CD4-positive, CD25-positive, alpha-beta regulatory T cell (primary cell): ENCODE measurements around the gene PCDH1. TPM values are rescaled to one million over a fixed set of nuclear protein-coding genes. Genes with fewer than 3 reads are reported as not detected.
A peak's percentile ranks its signal among the peaks of the same experiment; 100 is the strongest.

ENCODE experiments used
- ATAC-seq, 2 donors: fragments of 150-1000 bp; cut with Tn5 transposase; one replicate each; pipeline ENCODE4 v1.10.0; 2021; ENCODE audit warnings: low read depth in 2 of 2, moderate number of reproducible peaks in 2 of 2, moderate library complexity in 1 of 2
- DNase-seq, 3 donors: peaks; one replicate each; pipeline versions ENCODE4 v3.0.0 to v3.0.0-alpha.2; 2012 to 2022; ENCODE audit warnings: mixed read lengths in 1 of 3
- H3K27ac ChIP-seq: one replicate; pipeline ENCODE4 v1.7.0; 2013; ENCODE audit warnings: mild to moderate bottlenecking, low read length; ENCODE audit not compliant: insufficient read depth, poor library complexity, severe bottlenecking
- H3K27me3 ChIP-seq: one replicate; pipeline ENCODE4 v1.7.0; 2013; ENCODE audit warnings: low read length; ENCODE audit not compliant: control insufficient read depth, insufficient read depth
- H3K36me3 ChIP-seq: one replicate; pipeline ENCODE4 v1.7.0; 2013; ENCODE audit warnings: mild to moderate bottlenecking, low read length, moderate library complexity; ENCODE audit not compliant: control insufficient read depth, insufficient read depth
- H3K4me1 ChIP-seq: 2 replicates; pipeline ENCODE4 v1.7.0; 2013; ENCODE audit warnings: mild to moderate bottlenecking, low read length; ENCODE audit not compliant: insufficient read depth, control insufficient read depth, poor library complexity, severe bottlenecking
- H3K4me3 ChIP-seq: one replicate; pipeline ENCODE4 v1.7.0; 2013; ENCODE audit warnings: low read depth, mild to moderate bottlenecking, low read length, moderate library complexity
- H3K9me3 ChIP-seq, 2 experiments: 1 replicate in 1 of 2; 2 replicates in 1 of 2; pipeline ENCODE4 v1.7.0; 2013; ENCODE audit warnings: low read length in 2 of 2, mild to moderate bottlenecking in 1 of 2, moderate library complexity in 1 of 2; ENCODE audit not compliant: control insufficient read depth in 2 of 2
- H3K27ac Mint-ChIP-seq, 3 donors: one replicate each; pipeline ENCODE4 v1.8.0; 2020 to 2022; ENCODE audit warnings: mild to moderate bottlenecking in 3 of 3, mixed read lengths in 3 of 3, moderate library complexity in 2 of 3
- H3K27me3 Mint-ChIP-seq: one replicate; pipeline ENCODE4 v1.8.0; 2022; ENCODE audit warnings: mild to moderate bottlenecking, mixed read lengths
- H3K36me3 Mint-ChIP-seq: one replicate; pipeline ENCODE4 v1.8.0; 2020; ENCODE audit warnings: mixed read lengths
- H3K4me1 Mint-ChIP-seq, 4 donors: one replicate each; pipeline ENCODE4 v1.8.0; 2020 to 2022; ENCODE audit warnings: mixed read lengths in 4 of 4, mild to moderate bottlenecking in 1 of 4
- H3K4me3 Mint-ChIP-seq, 4 donors: one replicate each; pipeline ENCODE4 v1.8.0; 2020 to 2022; ENCODE audit warnings: mild to moderate bottlenecking in 4 of 4, mixed read lengths in 4 of 4, moderate library complexity in 3 of 4
- H3K9me3 Mint-ChIP-seq, 7 donors: one replicate each; pipeline ENCODE4 v1.8.0; 2020 to 2022; ENCODE audit warnings: mixed read lengths in 7 of 7, mild to moderate bottlenecking in 3 of 7, moderate library complexity in 2 of 7
- polyA plus RNA-seq, 4 donors: library from polyadenylated mRNA; unstranded; fragments of 300-500 nt; fragmentation: Illumina TruSeq; gene quantifications; one replicate each; pipeline ENCODE4 v1.2.3, GENCODE V29; 2021
- total RNA-seq: library from RNA; stranded (reverse); gene quantifications from one replicate; pipeline ENCODE4 v1.2.3, GENCODE V29; 2022

PCDH1 gene
- total and polyA plus RNA-seq, 5 donors from 2014 or later: 0.20 to 2.6 (median 1.3) TPM

DNA sequence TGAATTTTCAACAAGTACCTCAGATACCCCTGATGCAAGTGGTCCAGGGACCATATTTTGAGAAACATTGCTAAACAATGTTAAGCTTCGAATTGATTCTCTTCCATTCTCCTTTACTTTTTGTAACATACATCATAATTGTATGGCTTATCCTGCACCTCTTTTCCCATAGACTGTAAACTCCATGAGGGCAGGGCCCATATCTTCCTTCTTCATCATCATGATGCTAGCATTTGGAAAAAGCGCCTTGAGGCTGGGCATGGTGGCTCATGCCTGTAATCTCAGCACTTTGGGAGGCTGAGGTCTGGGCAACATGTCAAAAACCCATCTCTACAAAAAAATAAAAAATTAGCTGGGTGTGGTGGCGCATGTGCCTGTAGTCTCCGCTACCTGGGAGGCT is 31.0 kb upstream of the PCDH1 start:
- H3K27ac ChIP-seq: no peak overlapping the region
- H3K4me1 ChIP-seq: peaks cover 8% of the 10 kb centered on the region
- peaks cover 17% of the 10 kb centered on the region for H3K27me3 ChIP-seq
- no peaks in the 10 kb centered on the region for H3K36me3 ChIP-seq
- no peak for DNase-seq
- H3K4me3 Mint-ChIP-seq: no peak overlapping the region
- no peaks in the 10 kb centered on the region for H3K36me3 Mint-ChIP-seq
- H3K9me3 ChIP-seq: no peaks in the 10 kb centered on the region
- H3K27ac Mint-ChIP-seq: no peak overlapping the region
- peaks cover 69% of the 10 kb centered on the region for H3K27me3 Mint-ChIP-seq
- peaks cover 0 to 8% (median 5%) of the 10 kb centered on the region in 4 donors for H3K4me1 Mint-ChIP-seq
- peaks cover 0 to 1% (median 0%) of the 10 kb centered on the region in 7 donors for H3K9me3 Mint-ChIP-seq
- no peak for ATAC-seq
- no peak overlapping the region for H3K4me3 ChIP-seq

DNA sequence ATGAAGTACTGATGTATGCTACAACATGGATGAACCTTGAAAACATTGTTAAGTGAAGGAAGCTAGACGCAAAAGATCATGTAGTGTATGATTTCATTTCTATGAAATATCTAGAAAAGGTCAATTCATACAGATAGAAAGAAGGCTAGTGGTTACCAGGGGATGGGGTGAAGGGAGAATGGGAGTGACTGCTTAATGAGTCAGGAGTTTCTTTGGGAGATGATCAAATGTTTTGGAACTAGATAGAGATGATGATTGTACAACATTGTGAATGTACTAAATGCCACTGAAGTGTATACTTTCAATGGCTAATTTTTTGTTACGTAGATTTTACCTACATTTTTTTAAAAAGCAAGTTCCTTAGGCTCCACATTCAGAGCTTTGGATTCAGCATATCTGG is 30.6 kb upstream of the PCDH1 start:
- DNase-seq (no peak), ATAC-seq (no peak)
- Histone ChIP-seq H3K27ac (no peak overlapping the region), H3K36me3 (no peaks in the 10 kb centered on the region), H3K27me3 (peaks cover 17% of the 10 kb centered on the region), H3K4me1 (peaks cover 4% of the 10 kb centered on the region), H3K9me3 (no peaks in the 10 kb centered on the region), H3K4me3 (no peak overlapping the region)
- Mint-ChIP-seq H3K36me3 (no peaks in the 10 kb centered on the region), H3K27ac (no peak overlapping the region), H3K4me3 (no peak overlapping the region), H3K9me3 (peaks cover 0 to 2% (median 0%) of the 10 kb centered on the region in 7 donors), H3K4me1 (peaks cover 0 to 8% (median 5%) of the 10 kb centered on the region in 4 donors), H3K27me3 (peaks cover 72% of the 10 kb centered on the region)

DNA sequence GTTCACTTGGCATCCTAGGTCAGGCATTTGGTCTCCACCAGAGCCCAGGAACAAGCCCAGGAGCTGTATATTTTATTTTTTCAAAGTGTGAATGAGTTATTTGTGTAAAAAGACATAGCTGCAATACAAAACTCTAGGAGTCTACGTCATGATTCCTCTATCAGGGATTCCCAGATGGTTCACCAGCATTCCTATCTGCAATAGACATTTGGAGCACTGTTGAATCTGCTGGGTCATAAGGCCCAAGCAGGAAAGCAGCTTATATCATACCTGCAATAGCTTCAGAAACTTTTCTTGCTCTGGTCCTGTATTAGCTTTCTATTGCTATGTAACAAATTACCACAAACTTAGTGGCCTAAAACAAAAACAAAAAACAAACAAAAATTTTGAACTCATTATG is 28.8 kb upstream of the PCDH1 start:
- Mint-ChIP-seq H3K9me3 (peaks cover 0 to 2% (median 0%) of the 10 kb centered on the region in 7 donors), H3K4me3 (no peak overlapping the region), H3K36me3 (no peaks in the 10 kb centered on the region), H3K27ac (no peak overlapping the region), H3K27me3 (peaks cover 71% of the 10 kb centered on the region), H3K4me1 (no peaks in the 10 kb centered on the region)
- Histone ChIP-seq H3K4me3 (no peak overlapping the region), H3K27ac (no peak overlapping the region), H3K36me3 (no peaks in the 10 kb centered on the region), H3K4me1 (no peaks in the 10 kb centered on the region), H3K27me3 (peaks cover 10% of the 10 kb centered on the region), H3K9me3 (no peaks in the 10 kb centered on the region)
- DNase-seq: no peak
- no peak for ATAC-seq

DNA sequence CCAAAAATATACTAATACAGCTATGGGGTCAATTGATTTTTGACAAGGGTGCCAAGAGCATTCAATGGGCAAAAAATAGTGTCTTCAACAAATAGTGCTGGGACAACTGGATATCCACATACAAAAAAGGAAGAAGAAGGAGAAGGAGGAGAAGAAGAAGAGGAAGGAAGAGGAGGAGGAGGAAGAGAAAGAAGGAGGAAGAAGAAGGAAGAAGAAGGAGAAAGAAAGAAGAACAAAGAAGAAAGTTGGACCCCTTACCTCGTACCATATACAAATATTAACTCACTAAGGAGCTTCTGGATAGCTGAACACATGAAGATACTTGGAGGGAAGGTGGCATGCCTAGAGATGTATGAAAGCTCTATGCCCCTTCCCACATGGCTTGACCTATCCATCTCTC is 28.3 kb upstream of the PCDH1 start:
- H3K4me3 Mint-ChIP-seq: no peak overlapping the region
- H3K27me3 ChIP-seq: peaks cover 10% of the 10 kb centered on the region
- DNase-seq (no peak), ATAC-seq (no peak)
- peaks cover 71% of the 10 kb centered on the region for H3K27me3 Mint-ChIP-seq
- no peak overlapping the region for H3K27ac ChIP-seq
- H3K27ac Mint-ChIP-seq: no peak overlapping the region
- H3K36me3 Mint-ChIP-seq: no peaks in the 10 kb centered on the region
- H3K9me3 ChIP-seq: no peaks in the 10 kb centered on the region
- no peaks in the 10 kb centered on the region for H3K4me1 Mint-ChIP-seq
- peaks cover 0 to 2% (median 0%) of the 10 kb centered on the region in 7 donors for H3K9me3 Mint-ChIP-seq
- no peaks in the 10 kb centered on the region for H3K36me3 ChIP-seq
- no peak overlapping the region for H3K4me3 ChIP-seq
- no peaks in the 10 kb centered on the region for H3K4me1 ChIP-seq

DNA sequence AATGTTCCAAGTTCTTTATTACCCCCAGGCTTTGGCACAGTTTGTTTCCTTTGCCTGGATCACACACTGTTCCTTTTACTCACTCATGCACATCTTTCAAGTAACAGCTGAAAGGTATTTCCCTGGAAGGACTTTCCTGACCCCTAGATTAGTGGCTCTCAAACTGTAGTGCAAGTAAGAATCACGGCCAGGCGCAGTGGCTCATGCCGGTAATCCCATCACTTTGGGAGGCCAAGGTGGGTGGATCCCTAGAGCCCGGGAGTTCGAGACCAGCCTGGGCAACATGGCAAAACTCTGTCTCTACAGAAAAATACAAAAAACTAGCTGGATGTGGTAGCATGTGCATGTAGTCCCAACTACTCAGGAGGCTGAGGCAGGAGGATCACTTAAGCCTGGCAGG is 26.3 kb upstream of the PCDH1 start:
- Mint-ChIP-seq H3K9me3 (peaks cover 0 to 1% (median 0%) of the 10 kb centered on the region in 7 donors), H3K27ac (no peak overlapping the region), H3K4me1 (no peaks in the 10 kb centered on the region), H3K36me3 (no peaks in the 10 kb centered on the region), H3K4me3 (no peak overlapping the region), H3K27me3 (peaks cover 77% of the 10 kb centered on the region)
- H3K4me1 ChIP-seq: no peaks in the 10 kb centered on the region
- H3K9me3 ChIP-seq: no peaks in the 10 kb centered on the region
- DNase-seq: no peak
- no peak overlapping the region for H3K27ac ChIP-seq
- peaks cover 10% of the 10 kb centered on the region for H3K27me3 ChIP-seq
- no peaks in the 10 kb centered on the region for H3K36me3 ChIP-seq
- no peak for ATAC-seq
- no peak overlapping the region for H3K4me3 ChIP-seq

DNA sequence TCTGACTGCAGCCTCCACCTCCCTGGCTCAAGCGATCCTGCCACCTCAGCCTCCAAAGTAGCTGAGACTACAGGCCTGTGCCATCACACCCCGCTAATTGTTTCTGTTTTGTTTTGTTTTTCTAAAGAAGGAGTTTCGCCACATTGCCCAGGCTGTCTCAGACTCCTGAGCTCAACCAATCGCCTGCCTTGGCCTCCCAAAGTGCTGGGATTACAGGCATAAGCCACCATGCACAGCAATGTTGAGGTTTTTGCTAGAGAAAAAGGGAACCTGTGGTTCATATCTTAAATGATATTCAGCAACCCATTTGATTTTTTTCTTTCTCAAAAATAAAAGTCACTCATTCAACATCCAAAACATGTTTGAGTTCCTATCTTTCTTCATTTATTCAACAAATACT is 25.1 kb upstream of the PCDH1 start:
- ATAC-seq: no peak
- H3K9me3 Mint-ChIP-seq: peaks cover 0 to 1% (median 0%) of the 10 kb centered on the region in 7 donors
- no peak overlapping the region for H3K27ac Mint-ChIP-seq
- no peaks in the 10 kb centered on the region for H3K36me3 Mint-ChIP-seq
- H3K4me3 Mint-ChIP-seq: no peak overlapping the region
- H3K27ac ChIP-seq: no peak overlapping the region
- H3K36me3 ChIP-seq: no peaks in the 10 kb centered on the region
- H3K4me1 Mint-ChIP-seq: peaks cover 0 to 2% (median 0%) of the 10 kb centered on the region in 4 donors
- no peak for DNase-seq
- H3K27me3 Mint-ChIP-seq: peaks cover 75% of the 10 kb centered on the region
- peaks cover 10% of the 10 kb centered on the region for H3K27me3 ChIP-seq
- no peaks in the 10 kb centered on the region for H3K4me1 ChIP-seq
- H3K9me3 ChIP-seq: no peaks in the 10 kb centered on the region
- H3K4me3 ChIP-seq: no peak overlapping the region

DNA sequence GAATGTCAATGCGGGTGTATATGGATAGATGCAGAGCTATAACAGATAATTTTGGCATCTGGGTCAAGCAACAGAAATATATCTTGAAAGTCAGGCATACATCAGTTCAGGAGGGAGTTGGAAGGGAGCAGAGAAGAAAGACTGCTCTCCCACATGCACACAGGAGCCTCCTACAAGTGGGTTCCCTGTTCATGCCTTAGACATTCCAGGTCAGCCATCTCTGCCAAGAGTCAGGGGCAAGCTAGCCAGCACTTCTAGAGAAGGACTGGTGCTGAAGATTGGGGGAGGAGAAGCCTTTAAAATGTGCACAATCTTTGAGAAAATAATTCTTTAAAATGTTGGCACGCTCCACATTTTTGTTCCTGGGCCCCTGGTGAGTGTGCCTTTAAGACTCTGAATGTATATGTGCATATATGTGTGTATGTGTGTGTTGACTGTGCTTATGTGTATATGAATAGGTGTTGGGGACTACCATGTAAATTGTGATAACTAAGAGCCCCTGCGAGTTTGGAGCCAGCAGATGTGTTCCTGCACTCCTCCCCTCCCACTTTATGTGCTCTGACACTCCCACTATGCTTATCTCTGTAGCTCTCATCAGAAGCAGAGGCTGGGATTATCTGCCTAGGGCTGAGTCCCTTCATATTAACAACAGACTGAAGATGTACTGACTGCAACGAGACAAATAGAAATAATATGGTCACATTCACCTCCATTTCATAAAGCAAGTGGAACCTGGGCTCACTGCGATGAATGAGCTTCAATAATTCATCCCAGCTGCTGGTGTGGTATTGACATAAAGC is 24.0 kb upstream of the PCDH1 start:
- H3K27ac ChIP-seq: no peak overlapping the region
- Mint-ChIP-seq H3K27ac (peak overlapping the region in 1 of 3 donors; percentile 74), H3K4me3 (no peak overlapping the region), H3K27me3 (peaks cover 76% of the 10 kb centered on the region), H3K36me3 (no peaks in the 10 kb centered on the region), H3K9me3 (peaks cover 0 to 1% (median 0%) of the 10 kb centered on the region in 7 donors), H3K4me1 (peaks cover 0 to 2% (median 0%) of the 10 kb centered on the region in 4 donors)
- H3K36me3 ChIP-seq: no peaks in the 10 kb centered on the region
- H3K9me3 ChIP-seq: no peaks in the 10 kb centered on the region
- DNase-seq (no peak), ATAC-seq (no peak)
- H3K4me1 ChIP-seq: no peaks in the 10 kb centered on the region
- H3K4me3 ChIP-seq: no peak overlapping the region
- H3K27me3 ChIP-seq: peaks cover 10% of the 10 kb centered on the region
